A673 (cell line): ENCODE data around the gene ENO3. TPM values are rescaled to one million over a fixed set of nuclear protein-coding genes. Genes with fewer than 3 reads are reported as not detected.
A peak's percentile ranks its signal among the peaks of the same experiment; 100 is the strongest.
"Not testable (repeated sequence)": the region's sequence is repeated elsewhere in the genome, so short reads cannot be mapped to it uniquely, and the experiment has no call there.

Source experiments
- BruUV-seq: library from RNA; stranded (reverse); fragments of 400-500 nt; replicated peaks from 2 replicates; lab custom pipeline; 2021; lab: Mats Ljungman, UMichigan
- CTCF ChIA-PET: fragments of 300-600 bp; sonication (Branson Sonifier 250); formaldehyde crosslinking; loops from one replicate; lab custom pipeline; 2022; ENCODE audit warnings: antibody characterized with exemption; lab: Charles Lee
- POLR2A ChIA-PET: fragments of 300-600 bp; sonication (Branson Sonifier 250); formaldehyde crosslinking; loops from one replicate; lab custom pipeline; 2022; ENCODE audit warnings: antibody characterized with exemption; ENCODE audit not compliant: low non-redundant PET; lab: Charles Lee
- DNase-seq: peaks from one replicate; pipeline ENCODE4 v3.0.0-alpha.2; 2015; ENCODE audit warnings: low spot score
- H3K27ac ChIP-seq: fragments of 200-600 bp; sonication (generic); 2 replicates; pipeline ENCODE4 v1.5.1; 2016; ENCODE audit warnings: mixed run types, low read depth, mild to moderate bottlenecking, mixed read lengths, antibody characterized with exemption, low read length; ENCODE audit not compliant: poor library complexity, severe bottlenecking
- H3K27me3 ChIP-seq: fragments of 200-600 bp; sonication (generic); replicated peaks from 2 replicates; pipeline ENCODE4 v1.6.1; 2017; ENCODE audit warnings: mixed run types, low read depth, mild to moderate bottlenecking, mixed read lengths, antibody characterized with exemption, low read length; ENCODE audit not compliant: insufficient read depth, poor library complexity
- H3K36me3 ChIP-seq: fragments of 200-600 bp; sonication (generic); 2 replicates; pipeline ENCODE4 v1.6.1; 2016; ENCODE audit warnings: mixed run types, mild to moderate bottlenecking, mixed read lengths, antibody characterized with exemption, low read length; ENCODE audit not compliant: insufficient read depth, poor library complexity, severe bottlenecking
- H3K4me1 ChIP-seq: fragments of 200-600 bp; sonication (generic); 2 replicates; pipeline ENCODE4 v1.6.1; 2017; ENCODE audit warnings: mixed run types, mild to moderate bottlenecking, mixed read lengths, antibody characterized with exemption, low read length; ENCODE audit not compliant: insufficient read depth, poor library complexity, severe bottlenecking
- H3K4me3 ChIP-seq: fragments of 200-600 bp; sonication (generic); 2 replicates; pipeline ENCODE4 v1.5.1; 2016; ENCODE audit warnings: low read depth, mixed run types, mild to moderate bottlenecking, mixed read lengths, low read length; ENCODE audit not compliant: poor library complexity, severe bottlenecking
- H3K9me3 ChIP-seq: fragments of 200-600 bp; sonication (generic); 2 replicates; pipeline ENCODE4 v1.6.1; 2016; ENCODE audit warnings: mixed run types, low read depth, mild to moderate bottlenecking, mixed read lengths, antibody characterized with exemption, low read length; ENCODE audit not compliant: poor library complexity, severe bottlenecking
- CTCF ChIP-seq: fragments of 300-800, 200-600 bp; sonication (generic); conservative IDR thresholded peaks from 2 replicates; pipeline ENCODE4 v1.5.1; 2017; ENCODE audit warnings: low read depth, mild to moderate bottlenecking, antibody characterized with exemption, low read length, moderate library complexity, mixed read lengths
- EZH2 ChIP-seq: fragments of 200-600 bp; sonication (generic); IDR thresholded peaks from 2 replicates; pipeline ENCODE4 v1.6.1; 2017; ENCODE audit warnings: borderline replicate concordance, low read depth, mild to moderate bottlenecking, mixed read lengths, antibody characterized with exemption, low read length; ENCODE audit not compliant: poor library complexity, severe bottlenecking
- intact Hi-C: fragments of 100-400 bp; cut with micrococcal nuclease; formaldehyde crosslinking; loops from one replicate; pipeline ENCODE4 v1.10.0; 2022; ENCODE audit not compliant: unreplicated experiment
- total RNA-seq: library from RNA; stranded (reverse); gene quantifications from 2 replicates; pipeline ENCODE4 v1.2.3, GENCODE V29; 2021

Gene ENO3
- total RNA-seq, 1 experiment from 2014 or later: 12.3 TPM

GRCh38 chr17:4908711-4909496 lies 42.0 kb upstream of the ENO3 start:
- DNase-seq: peak; percentile 81
- Histone ChIP-seq H3K27me3 (no peaks in the 10 kb centered on the region), H3K4me1 (peaks cover 4% of the 10 kb centered on the region), H3K36me3 (no peaks in the 10 kb centered on the region), H3K4me3 (no peak overlapping the region), H3K9me3 (no peaks in the 10 kb centered on the region), H3K27ac (no peak overlapping the region)
- intact Hi-C loops: loop anchor here (2.0 kb wide), 1 partner anchor 154 kb away; no protein-coding TSS in a partner anchor
- CTCF ChIA-PET: interaction anchor here (0.8 to 1.0 kb wide), 2 partner anchors 59 to 153 kb away, joined by 3 read pairs; partner anchors contain the start of gene SPAG7
- POLR2A ChIA-PET: interaction anchor here (0.6 kb wide), 1 partner anchor 17 kb away, joined by 4 read pairs; no protein-coding TSS in a partner anchor
- no peak for TF ChIP-seq EZH2
- TF ChIP-seq CTCF: peak; percentile 65
- no TSS peak for BruUV-seq

- no TSS peak for BruUV-seq
- intact Hi-C loops: no loop called here
These were observed 36.9 kb upstream of the ENO3 start for GRCh38 chr17:4913994-4914393.

GRCh38 chr17:4914551-4914950 lies 36.4 kb upstream of the ENO3 start:
- H3K27ac ChIP-seq, CTCF ChIA-PET, POLR2A ChIA-PET, H3K9me3 ChIP-seq, H3K4me3 ChIP-seq, H3K4me1 ChIP-seq, DNase-seq, H3K27me3 ChIP-seq, intact Hi-C loops, BruUV-seq, H3K36me3 ChIP-seq: not testable (repeated sequence)

More at GRCh38 chr17:4913994-4914393, 36.9 kb upstream of the ENO3 start:
- peak; percentile 54 for DNase-seq
- ChIA-PET POLR2A (no interaction called here), CTCF (no interaction called here)
- no peaks in the 10 kb centered on the region for H3K9me3 ChIP-seq
- TF ChIP-seq CTCF (no peak), EZH2 (no peak)
- peaks cover 5% of the 10 kb centered on the region for H3K4me1 ChIP-seq
- H3K27me3 ChIP-seq: no peaks in the 10 kb centered on the region
- H3K4me3 ChIP-seq: no peak overlapping the region
- H3K36me3 ChIP-seq: no peaks in the 10 kb centered on the region
- no peak overlapping the region for H3K27ac ChIP-seq
